ENCODE measurements around the gene SNX5. TPM values are rescaled to one million over a fixed set of nuclear protein-coding genes. Genes with fewer than 3 reads are reported as not detected.
A peak's percentile ranks its signal among the peaks of the same experiment; 100 is the strongest.

The SNX5 gene
- total and polyA plus RNA-seq, 2 of the 8 experiments (the other 6 are each of a cell fraction or from before 2014, with no cell fraction given): 155 to 194 TPM

- Histone ChIP-seq H3K79me1 (ENCODE audit: low read depth, low read length) (no peaks in the 10 kb centered on the region), H3K79me2 (ENCODE audit: control insufficient read depth in 1 of 2, insufficient read depth in 2 of 2, low read length in 2 of 2) (peaks cover 98 to 100% of the 10 kb centered on the region in 2 experiments), H2BK20ac (ENCODE audit: low read length) (no peak overlapping the region), H2BK15ac (ENCODE audit: low read length) (no peak overlapping the region), H2BK120ac (replicated peaks; ENCODE audit: low read depth, low read length) (no peak overlapping the region), H3K18ac (ENCODE audit: extremely low read depth, low read length) (no peak overlapping the region), H3K9me3 (ENCODE audit: insufficient read depth in 2 of 2, low read depth in 1 of 2, low read length in 1 of 2) (no peaks in the 10 kb centered on the region), H3K4me3 (ENCODE audit: extremely low read depth in 1 of 4, insufficient read depth in 2 of 4, low read depth in 3 of 4, low read length in 4 of 4) (peak overlapping the region in 1 of 4 experiments; percentile 34; a peak in 2 of 8 replicates), H4K8ac (ENCODE audit: extremely low read depth, insufficient read depth, low read length) (no peak overlapping the region), H3K27me3 (replicated peaks in 1 of 4; ENCODE audit: control insufficient read depth in 3 of 4, extremely low read depth in 1 of 4, insufficient read depth in 3 of 4, low read length in 3 of 4) (no peaks in the 10 kb centered on the region), H3K23ac (ENCODE audit: insufficient read length) (no peak overlapping the region), H3K4me1 (replicated peaks in 1 of 4; ENCODE audit: control insufficient read depth in 3 of 4, insufficient read depth in 4 of 4, low read length in 3 of 4) (peaks cover 2 to 36% (median 17%) of the 10 kb centered on the region in 4 experiments; a peak in 6 of 7 replicates), H3K36me3 (ENCODE audit: control insufficient read depth in 2 of 4, insufficient read depth in 4 of 4, low read length in 3 of 4) (peaks cover 5 to 23% (median 8%) of the 10 kb centered on the region in 4 experiments; a peak in 6 of 8 replicates), H4K5ac (ENCODE audit: insufficient read length, low read depth, low read length) (no peak overlapping the region), H4K20me1 (replicated peaks in 1 of 2; ENCODE audit: control insufficient read depth in 1 of 2, insufficient read depth in 2 of 2, low read length in 2 of 2) (peaks cover 62 to 67% of the 10 kb centered on the region in 2 experiments), H3K9ac (replicated peaks in 1 of 4; ENCODE audit: extremely low read depth in 1 of 4, low read depth in 3 of 4, low read length in 3 of 4) (no peak overlapping the region), H3K27ac (ENCODE audit: low read depth, low read length) (no peak overlapping the region), H2BK12ac (ENCODE audit: low read depth, low read length) (no peak overlapping the region), H3K4me2 (ENCODE audit: insufficient read depth in 1 of 2, low read depth in 2 of 2, low read length in 2 of 2) (peak overlapping the region; percentile 41 to 98; a peak in 3 of 4 replicates), H3K23me2 (ENCODE audit: low read depth, low read length) (peaks cover 4% of the 10 kb centered on the region; the same call in 1 of the 2 replicates), H4K91ac (replicated peaks; ENCODE audit: insufficient read length, low read length) (no peak overlapping the region), H3K14ac (ENCODE audit: insufficient read length) (no peak overlapping the region), H2BK5ac (ENCODE audit: low read depth, low read length) (no peak overlapping the region), H2AFZ (ENCODE audit: low read length) (no peak overlapping the region), H2AK5ac (ENCODE audit: low read depth, low read length) (no peak overlapping the region), H3K56ac (replicated peaks; ENCODE audit: insufficient read length, low read depth, low read length) (no peak overlapping the region), H3K4ac (replicated peaks; ENCODE audit: insufficient read length, low read depth, low read length) (no peak overlapping the region)
- POLR2A ChIA-PET (ENCODE audit: partially characterized antibody): interaction anchor here (2.2 to 20.7 kb wide), 4 partner anchors 7 to 30 kb away, joined by 10 to 424 read pairs (median 94); partner anchors contain the start of genes MGME1 and SNX5
- TF ChIP-seq POLR2A (IDR thresholded peaks at IDR 0.05; ENCODE audit: control extremely low read depth in 1 of 2, low read depth in 2 of 2, low read length in 2 of 2) (peak; percentile 14 to 47), RFX5 (IDR thresholded peaks at IDR 0.05; ENCODE audit: borderline replicate concordance, low read depth, low read length) (no peak)
- WGBS, 2 experiments (ENCODE audit: extremely low coverage in 1 of 2, insufficient coverage in 1 of 2, insufficient read length in 1 of 2, insufficient replicate concordance in 2 of 2, low coverage in 1 of 2, low lambda C conversion rate in 2 of 2, missing lambda C conversion rate in 1 of 2): 79% methylated on average over 6 of the region's 6 CpGs; no CpG with 5 or more reads in 1 of the 2 experiments
- CTCF ChIA-PET (ENCODE audit: partially characterized antibody): interaction anchor here (1.0 kb wide), 1 partner anchor 32 kb away, joined by 3 read pairs; no protein-coding TSS in a partner anchor
- no peak for FAIRE-seq
- no peak for DNase-seq (ENCODE audit: low read depth in 1 of 2, low spot score in 2 of 2)
Observed at GRCh38 chr20:17960927-17961586, 7.5 kb downstream of the SNX5 start.
